Measurements from ENCODE around the gene IQCE. TPM values are rescaled to one million over a fixed set of nuclear protein-coding genes. Genes with fewer than 3 reads are reported as not detected.
A peak's percentile ranks its signal among the peaks of the same experiment; 100 is the strongest.

The IQCE gene
- total RNA-seq, 3 donors from 2014 or later (not counting 1 experiment from before 2014, with no cell fraction given), result 9.6 to 13.5 (median 11.3) TPM

DNA sequence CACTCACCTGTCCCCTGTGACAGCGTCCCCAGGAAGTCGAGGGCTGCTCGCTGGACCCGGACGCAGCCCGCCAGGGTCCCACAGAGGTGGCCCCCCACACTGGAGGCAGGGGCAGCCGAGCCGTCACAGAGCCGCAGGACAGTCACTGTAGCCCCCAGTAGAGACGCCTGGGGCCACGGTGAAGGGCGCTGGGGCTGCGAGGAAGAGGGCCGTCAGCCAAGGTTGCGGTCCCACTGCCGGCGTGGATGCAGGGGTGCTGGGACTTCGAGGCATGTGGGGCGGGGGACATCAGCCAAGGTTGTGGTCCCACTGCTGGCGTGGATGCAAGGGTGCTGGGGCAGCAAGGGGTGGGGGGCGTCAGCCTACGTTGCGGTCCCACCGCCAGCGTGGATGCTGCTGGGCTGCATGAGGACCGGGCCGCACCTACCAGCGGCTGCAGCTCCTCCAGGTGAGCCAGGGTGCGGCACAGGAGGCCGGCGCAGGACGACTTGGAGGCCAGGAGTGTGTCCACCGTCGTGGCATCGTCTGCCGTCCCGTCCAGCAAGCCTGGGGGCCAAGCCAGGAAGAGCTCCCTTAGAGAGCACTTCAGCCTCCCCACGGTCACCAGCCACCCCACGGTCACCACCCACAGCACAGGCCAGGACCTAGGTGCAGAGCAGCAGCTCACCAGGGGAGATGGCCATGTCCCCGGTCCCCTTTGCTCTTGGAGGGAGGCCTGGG lies 17.3 kb upstream of the IQCE start:
- Histone ChIP-seq H3K27me3 (ENCODE audit: control insufficient read depth, insufficient read depth, low read length) (no peaks in the 10 kb centered on the region), H3K27ac (ENCODE audit: low read length) (no peak overlapping the region), H3K9me3 (ENCODE audit: control insufficient read depth, insufficient read depth, low read length) (no peaks in the 10 kb centered on the region), H3K4me1 (ENCODE audit: control insufficient read depth, insufficient read depth, low read length) (peaks cover 5% of the 10 kb centered on the region), H3K4me3 (ENCODE audit: low read length) (no peak overlapping the region), H3K36me3 (ENCODE audit: control insufficient read depth, insufficient read depth, low read length) (peaks cover 52% of the 10 kb centered on the region)
- ATAC-seq, result no peak
- Mint-ChIP-seq H3K36me3 (no peaks in the 10 kb centered on the region), H3K27me3 (ENCODE audit: low read depth in 2 of 2) (no peaks in the 10 kb centered on the region), H3K9me3 (no peaks in the 10 kb centered on the region), H3K27ac (no peak overlapping the region), H3K4me3 (no peak overlapping the region), H3K4me1 (no peaks in the 10 kb centered on the region)
- TF ChIP-seq, protein P1, sequence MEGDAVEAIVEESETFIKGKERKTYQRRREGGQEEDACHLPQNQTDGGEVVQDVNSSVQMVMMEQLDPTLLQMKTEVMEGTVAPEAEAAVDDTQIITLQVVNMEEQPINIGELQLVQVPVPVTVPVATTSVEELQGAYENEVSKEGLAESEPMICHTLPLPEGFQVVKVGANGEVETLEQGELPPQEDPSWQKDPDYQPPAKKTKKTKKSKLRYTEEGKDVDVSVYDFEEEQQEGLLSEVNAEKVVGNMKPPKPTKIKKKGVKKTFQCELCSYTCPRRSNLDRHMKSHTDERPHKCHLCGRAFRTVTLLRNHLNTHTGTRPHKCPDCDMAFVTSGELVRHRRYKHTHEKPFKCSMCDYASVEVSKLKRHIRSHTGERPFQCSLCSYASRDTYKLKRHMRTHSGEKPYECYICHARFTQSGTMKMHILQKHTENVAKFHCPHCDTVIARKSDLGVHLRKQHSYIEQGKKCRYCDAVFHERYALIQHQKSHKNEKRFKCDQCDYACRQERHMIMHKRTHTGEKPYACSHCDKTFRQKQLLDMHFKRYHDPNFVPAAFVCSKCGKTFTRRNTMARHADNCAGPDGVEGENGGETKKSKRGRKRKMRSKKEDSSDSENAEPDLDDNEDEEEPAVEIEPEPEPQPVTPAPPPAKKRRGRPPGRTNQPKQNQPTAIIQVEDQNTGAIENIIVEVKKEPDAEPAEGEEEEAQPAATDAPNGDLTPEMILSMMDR (IDR thresholded peaks at IDR 0.05), result no peak
- 98% methylated on average over 40 of the region's 40 CpGs for WGBS (ENCODE audit: insufficient coverage)
- intact Hi-C loops (cut with micrococcal nuclease), result no loop called here
- no peak for DNase-seq

DNA sequence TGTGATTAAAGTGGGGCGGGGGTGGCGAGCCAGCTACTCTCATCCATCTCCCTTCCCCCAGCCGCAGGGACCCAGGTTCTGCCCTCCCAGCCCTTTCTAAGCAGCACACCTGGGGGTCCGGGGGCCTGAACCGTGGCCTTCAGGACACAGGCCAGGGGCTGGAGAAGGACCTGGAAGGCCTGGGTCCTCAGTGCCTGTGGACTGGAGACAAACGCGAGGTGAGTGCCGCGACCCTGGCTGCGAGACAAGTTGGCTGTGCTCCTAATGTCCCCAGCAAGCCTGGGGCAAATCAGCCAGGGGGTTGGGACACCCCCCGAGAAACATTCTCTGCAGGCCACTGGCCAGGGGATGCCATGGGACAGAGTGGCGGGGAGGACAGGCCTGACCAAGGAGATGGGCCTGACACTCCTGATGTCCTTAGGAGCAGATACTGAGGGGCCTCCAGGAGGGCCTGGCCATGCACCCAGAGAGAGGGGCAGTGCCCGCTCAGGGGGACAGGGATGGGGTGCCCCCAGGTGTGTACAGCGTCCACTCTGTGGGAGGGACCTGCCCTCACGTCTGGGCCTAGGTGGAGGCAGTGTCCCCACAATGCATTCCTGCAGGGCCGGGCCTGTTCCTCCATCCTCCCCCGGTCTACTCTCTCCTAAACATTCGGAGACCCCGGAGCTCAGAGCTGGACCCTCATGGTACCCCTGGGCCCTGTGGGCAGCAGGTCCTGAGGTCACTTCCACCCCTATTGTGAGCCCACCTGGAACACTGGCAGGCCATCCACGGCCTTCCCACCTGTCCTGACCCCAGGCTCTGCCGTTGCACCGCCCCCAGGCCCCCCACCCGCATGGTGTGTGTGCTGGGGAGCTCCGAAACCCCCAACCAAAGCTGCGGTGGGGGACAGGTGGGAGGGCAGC lies 16.5 kb upstream of the IQCE start:
- intact Hi-C loops (cut with micrococcal nuclease), result no loop called here
- H3K4me1 Mint-ChIP-seq, result no peaks in the 10 kb centered on the region
- no peaks in the 10 kb centered on the region for H3K27me3 Mint-ChIP-seq (ENCODE audit: low read depth in 2 of 2)
- H3K4me3 ChIP-seq (ENCODE audit: low read length), result no peak overlapping the region
- H3K9me3 Mint-ChIP-seq, result no peaks in the 10 kb centered on the region
- no peaks in the 10 kb centered on the region for H3K9me3 ChIP-seq (ENCODE audit: control insufficient read depth, insufficient read depth, low read length)
- TF ChIP-seq, protein P1 (IDR thresholded peaks at IDR 0.05), result no peak
- peaks cover 60% of the 10 kb centered on the region for H3K36me3 ChIP-seq (ENCODE audit: control insufficient read depth, insufficient read depth, low read length)
- H3K4me1 ChIP-seq (ENCODE audit: control insufficient read depth, insufficient read depth, low read length), result peaks cover 5% of the 10 kb centered on the region
- no peak for DNase-seq
- H3K36me3 Mint-ChIP-seq, result no peaks in the 10 kb centered on the region
- ATAC-seq, result no peak
- H3K27ac Mint-ChIP-seq, result no peak overlapping the region
- 96% methylated on average over 25 of the region's 25 CpGs for WGBS (ENCODE audit: insufficient coverage)
- H3K27me3 ChIP-seq (ENCODE audit: control insufficient read depth, insufficient read depth, low read length), result no peaks in the 10 kb centered on the region
- H3K4me3 Mint-ChIP-seq, result no peak overlapping the region
- no peak overlapping the region for H3K27ac ChIP-seq (ENCODE audit: low read length)

DNA sequence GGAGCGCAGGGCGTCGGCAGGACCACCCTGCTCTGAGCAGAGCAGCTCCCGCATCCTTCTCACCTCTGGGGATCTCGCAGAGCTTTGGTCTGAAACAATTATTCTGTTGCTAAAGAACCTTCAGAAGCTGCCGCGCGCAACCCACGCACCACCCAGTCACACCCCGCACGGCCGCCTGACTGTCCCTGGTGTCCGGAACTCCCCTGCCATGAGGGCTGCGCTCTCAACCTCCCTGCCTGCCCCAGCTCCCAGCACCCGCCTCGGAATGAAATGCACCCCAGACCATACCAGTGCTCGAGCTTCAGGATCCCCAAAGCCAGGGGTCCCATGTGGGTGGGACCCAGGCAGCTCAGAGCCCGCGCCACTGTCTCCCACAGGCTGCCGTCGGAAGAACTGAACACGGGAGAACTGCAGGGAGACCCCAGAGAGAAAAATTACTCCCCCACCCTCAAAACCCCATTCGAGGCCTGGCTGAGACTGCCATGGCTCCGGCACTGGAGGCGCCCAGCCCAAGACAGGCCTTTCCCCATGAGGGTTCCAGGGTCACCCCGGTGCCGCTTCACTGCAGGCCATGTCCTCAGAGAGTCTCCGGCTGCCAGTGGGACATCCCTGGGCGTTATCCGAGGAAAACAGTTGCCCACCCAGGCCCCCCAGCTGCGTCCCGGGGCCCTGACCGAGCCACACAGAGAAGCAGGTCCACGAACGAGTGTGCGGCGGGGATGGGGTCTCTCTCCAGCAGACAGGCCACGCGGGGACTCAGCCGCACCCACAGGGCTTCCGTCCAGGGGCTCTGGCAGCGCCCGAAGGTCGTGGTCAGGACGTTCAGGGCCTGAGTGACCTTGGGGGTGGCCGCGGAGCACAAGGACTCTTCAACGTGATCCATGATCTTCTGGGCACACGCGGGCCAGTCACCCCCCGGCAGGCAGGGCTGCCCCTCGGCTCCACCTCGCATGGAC lies 15.6 kb upstream of the IQCE start:
- H3K27me3 ChIP-seq (ENCODE audit: control insufficient read depth, insufficient read depth, low read length), result no peaks in the 10 kb centered on the region
- TF ChIP-seq, protein P1 (IDR thresholded peaks at IDR 0.05), result no peak
- H3K27ac Mint-ChIP-seq, result peak overlapping the region in 1 of 2 donors; percentile 23
- H3K36me3 Mint-ChIP-seq, result no peaks in the 10 kb centered on the region
- H3K4me3 Mint-ChIP-seq, result no peak overlapping the region
- H3K9me3 ChIP-seq (ENCODE audit: control insufficient read depth, insufficient read depth, low read length), result no peaks in the 10 kb centered on the region
- intact Hi-C loops (cut with micrococcal nuclease), result no loop called here
- H3K9me3 Mint-ChIP-seq, result no peaks in the 10 kb centered on the region
- no peaks in the 10 kb centered on the region for H3K27me3 Mint-ChIP-seq (ENCODE audit: low read depth in 2 of 2)
- H3K4me3 ChIP-seq (ENCODE audit: low read length), result no peak overlapping the region
- no peaks in the 10 kb centered on the region for H3K4me1 Mint-ChIP-seq
- 96% methylated on average over 53 of the region's 53 CpGs for WGBS (ENCODE audit: insufficient coverage)
- peaks cover 5% of the 10 kb centered on the region for H3K4me1 ChIP-seq (ENCODE audit: control insufficient read depth, insufficient read depth, low read length)
- H3K27ac ChIP-seq (ENCODE audit: low read length), result no peak overlapping the region
- H3K36me3 ChIP-seq (ENCODE audit: control insufficient read depth, insufficient read depth, low read length), result peaks cover 62% of the 10 kb centered on the region
- no peak for ATAC-seq
- DNase-seq, result no peak

Measured in natural killer cell (primary cell).